T-helper 1 cell treated with Interleukin-12 subunit alpha and Interleukin-12 subunit beta and Interleukin-4 antibody, amounts not matched to agents 30 ng/mL and 1 ng/mL, for 36 hours (primary cell): Measurements from ENCODE around the gene LCN1. TPM values are rescaled to one million over a fixed set of nuclear protein-coding genes. Genes with fewer than 3 reads are reported as not detected.
"Not testable (repeated sequence)": the region's sequence is repeated elsewhere in the genome, so short reads cannot be mapped to it uniquely, and the experiment has no call there.

Source experiments
- intact Hi-C: fragments of 100-400 bp; cut with micrococcal nuclease; formaldehyde crosslinking; loops from one replicate; pipeline ENCODE4 v1.15.1; 2024
- total RNA-seq: library from RNA; stranded (reverse); gene quantifications from 2 replicates; pipeline ENCODE4 v1.2.3, GENCODE V29; 2022

LCN1 gene
- total RNA-seq, 1 donor from 2014 or later = not detected

DNA sequence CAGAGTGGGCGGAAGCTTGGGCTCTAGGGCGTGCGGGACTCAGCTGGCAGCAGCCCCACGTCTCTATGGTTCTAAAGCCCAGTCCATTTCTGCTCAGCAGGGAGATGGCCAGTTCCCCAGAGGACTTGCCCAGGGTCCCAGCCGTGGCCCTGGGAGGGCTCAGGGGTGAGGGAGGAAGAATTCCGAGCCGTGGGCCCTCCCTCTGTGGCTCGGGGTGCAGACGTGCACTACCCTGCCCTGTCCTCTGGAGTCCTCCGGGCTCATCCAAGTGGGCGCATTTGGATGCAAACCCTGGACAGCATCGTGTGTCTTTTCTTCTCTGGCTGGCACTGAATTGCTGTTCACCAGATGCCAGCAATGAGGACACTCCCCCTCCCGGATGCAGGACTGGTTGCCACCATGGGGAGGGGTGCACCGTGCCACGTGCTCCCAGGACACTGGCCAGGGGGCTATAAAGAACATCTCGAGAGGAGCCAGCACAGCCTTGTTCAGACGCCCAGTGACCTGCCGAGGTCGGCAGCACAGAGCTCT is 24.5 kb downstream of the LCN1 start, which contains the start of gene OBP2A:
Gene OBP2A, plus strand, starts transcription at position 481 of the 531 bp plus-strand sequence. CDS start 55 bp downstream, outside the sequence.
- intact Hi-C loops = not testable (repeated sequence)

DNA sequence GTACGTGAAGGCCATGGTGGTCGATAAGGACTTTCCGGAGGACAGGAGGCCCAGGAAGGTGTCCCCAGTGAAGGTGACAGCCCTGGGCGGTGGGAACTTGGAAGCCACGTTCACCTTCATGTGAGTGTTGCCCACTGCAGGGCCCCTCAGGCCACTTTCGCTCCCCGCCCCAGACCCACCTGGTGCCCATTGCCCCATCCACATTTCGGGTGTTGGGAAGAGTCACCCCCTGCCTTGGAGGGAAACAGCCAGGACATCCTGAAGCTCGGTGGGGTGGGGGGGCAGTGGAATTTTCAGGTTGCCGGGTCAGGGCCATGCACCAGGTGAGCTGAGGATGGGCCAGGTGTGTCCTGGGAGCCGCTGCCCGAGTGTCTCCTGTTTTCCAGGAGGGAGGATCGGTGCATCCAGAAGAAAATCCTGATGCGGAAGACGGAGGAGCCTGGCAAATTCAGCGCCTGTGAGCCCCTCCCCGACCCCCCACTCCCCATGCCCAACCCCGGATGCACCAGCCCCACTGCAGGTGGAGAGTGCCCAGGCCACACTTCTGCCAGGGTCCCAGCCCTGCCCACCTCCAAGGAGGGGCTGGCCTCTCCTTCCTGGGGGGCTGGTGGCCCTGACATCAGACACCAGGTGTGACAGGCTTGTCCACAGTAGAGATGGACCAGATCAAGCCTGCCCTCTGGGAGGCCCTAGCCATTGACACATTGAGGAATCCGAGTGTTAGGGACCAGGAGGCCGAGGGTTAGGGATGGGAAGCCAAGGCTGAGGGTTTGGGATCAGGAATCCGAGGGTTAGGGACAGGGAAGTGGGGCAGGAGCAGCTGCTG is 25.8 kb downstream of the LCN1 start:
- intact Hi-C loops = not testable (repeated sequence)

DNA sequence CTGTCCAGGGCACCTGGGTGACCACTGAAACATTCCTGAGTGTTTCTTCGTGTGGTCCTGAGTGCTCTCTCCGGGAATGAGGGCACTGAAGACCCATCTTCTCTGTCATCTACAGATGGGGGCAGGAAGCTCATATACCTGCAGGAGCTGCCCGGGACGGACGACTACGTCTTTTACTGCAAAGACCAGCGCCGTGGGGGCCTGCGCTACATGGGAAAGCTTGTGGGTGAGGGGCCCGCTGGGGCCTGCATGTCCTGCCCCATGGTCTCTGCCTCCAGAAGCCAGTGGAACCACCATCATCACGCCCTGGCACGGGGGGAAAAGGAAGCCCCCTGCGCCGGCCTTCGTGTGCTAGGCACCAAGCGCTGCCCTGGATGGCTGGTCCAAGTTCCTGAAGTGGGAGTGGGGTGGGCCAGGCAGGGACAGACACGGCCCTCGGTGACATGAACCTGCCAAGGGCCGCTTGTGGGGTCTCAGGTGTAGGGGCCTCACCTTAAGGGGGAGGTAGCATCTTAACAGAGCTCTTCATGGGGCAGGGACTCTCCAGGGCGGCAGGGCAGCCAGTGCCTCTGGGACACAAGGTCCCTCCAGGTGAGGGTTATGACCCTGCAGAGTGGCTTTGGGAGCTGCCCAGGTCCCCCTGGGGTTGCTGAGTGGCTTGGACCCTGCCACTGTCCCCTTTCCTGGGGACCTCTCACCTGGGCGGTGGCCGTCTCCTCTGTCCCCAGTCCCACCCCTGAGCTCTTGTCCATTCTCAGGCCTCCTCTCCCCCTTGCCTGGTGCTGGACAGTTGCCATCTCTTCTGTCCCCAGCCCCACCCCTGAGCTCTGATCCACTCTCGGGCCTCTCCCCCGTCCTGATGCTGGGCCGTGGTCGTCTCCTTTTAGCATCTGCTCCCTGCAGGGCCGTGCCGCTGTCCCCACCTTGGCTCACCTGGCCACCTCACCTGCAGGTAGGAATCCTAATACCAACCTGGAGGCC is 26.8 kb downstream of the LCN1 start:
- intact Hi-C loops = no loop called here

DNA sequence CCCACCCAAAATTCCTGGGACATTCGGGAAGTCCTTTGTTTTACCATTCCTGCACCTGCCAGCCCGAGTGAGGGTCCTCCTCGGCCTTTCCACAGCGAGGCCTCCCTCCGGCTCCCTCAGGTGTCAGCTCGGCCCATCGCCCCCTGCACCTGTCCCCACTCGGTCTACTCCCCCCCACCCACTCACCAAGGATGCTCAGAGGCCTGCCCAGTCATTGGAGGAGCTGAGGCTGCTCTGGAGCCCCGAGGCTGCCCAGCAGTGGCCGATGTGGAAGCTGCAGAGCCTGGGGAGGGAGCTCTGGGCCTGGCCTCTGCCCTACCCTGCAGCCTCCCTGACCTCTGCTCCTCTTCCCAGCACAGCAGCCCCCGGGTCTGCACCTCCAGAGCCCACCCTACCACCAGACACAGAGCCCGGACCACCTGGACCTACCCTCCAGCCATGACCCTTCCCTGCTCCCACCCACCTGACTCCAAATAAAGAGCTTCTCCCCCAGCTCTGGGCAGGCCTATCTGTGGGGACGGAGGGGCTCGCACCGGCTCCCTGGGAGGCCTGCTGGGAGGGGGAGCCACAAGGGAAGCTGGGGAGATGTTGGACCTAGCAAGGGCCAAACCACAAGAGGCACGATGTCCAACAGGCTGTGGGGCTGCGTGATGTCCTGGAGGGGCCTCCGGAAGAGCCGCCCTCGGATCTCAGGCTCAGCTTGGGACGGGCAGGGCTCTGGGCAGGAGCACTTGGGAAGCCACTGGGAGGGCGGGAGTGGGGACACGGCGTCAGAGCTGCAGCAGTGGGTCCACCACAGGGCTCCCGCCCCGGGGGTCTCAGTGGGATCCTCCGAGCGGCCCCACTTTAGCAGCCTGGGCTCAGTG is 28.5 kb downstream of the LCN1 start:
- intact Hi-C loops = not testable (repeated sequence)

DNA sequence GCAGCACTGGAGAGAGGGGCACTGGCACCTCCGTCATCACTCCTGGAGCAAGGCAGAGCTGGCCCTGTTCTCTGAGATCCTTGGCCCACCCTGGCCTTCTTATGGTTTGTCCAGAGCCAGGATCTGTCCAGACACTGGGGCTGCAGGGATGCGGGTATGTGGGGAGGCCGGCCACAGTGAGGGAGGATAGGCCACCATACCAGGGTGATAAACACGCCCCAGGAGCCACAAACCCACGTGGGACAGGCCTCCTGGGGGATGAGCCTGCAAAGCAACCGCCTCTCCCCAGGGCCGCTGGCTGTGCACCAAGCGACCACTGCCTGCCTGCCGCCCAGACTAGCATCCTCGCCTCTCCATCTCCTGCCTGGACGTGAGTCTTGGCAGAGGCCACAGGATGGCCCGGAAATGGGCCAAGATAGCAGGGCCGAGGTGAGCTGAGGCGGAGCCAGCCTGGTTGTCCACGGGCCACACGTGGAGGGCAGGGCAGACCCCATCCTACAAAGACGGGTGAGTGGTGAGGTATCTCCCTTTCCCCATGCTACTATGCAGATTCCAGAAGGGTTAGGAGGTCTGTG is 29.2 kb downstream of the LCN1 start:
- intact Hi-C loops = no loop called here

DNA sequence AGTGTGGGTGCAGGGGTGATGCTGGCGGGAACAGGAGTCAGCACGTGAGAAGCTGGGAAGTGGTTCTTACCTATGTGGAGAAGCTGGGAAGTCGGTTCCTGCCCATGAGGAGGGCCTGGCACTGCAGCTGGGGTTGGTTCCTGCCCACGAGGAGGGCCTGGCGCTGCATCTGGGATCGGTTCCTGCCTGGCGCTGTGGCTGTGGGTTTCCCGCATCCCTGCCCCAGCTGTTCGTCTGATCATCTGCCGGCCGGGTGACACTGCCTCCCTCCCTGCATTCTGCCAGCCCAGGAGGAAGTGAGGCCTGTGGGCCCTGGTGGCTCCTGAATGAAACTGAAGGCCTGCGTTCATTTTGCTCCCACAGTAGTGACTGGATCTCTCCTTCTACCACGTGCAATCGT is 29.8 kb downstream of the LCN1 start:
- intact Hi-C loops = no loop called here

DNA sequence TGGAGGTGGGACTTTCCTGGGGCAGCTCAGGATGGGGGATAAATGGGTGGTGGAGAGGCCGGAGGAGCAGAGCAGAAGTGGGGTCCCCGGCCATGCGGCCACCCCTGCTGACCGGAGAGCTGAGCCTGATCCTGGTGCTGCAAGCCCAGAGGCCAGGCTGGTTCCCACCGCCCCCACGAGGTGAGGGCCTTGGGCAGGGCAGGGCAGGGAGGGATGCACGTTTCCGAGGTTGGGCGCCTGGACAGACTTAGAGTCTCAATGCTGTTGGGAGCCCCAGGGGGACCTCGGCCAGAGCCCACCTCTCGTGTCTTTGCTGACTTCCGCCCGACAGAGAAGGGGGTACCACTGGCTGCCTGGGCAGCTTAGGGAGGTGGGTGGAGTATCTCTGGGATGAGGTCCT is 30.2 kb downstream of the LCN1 start:
- intact Hi-C loops = no loop called here

DNA sequence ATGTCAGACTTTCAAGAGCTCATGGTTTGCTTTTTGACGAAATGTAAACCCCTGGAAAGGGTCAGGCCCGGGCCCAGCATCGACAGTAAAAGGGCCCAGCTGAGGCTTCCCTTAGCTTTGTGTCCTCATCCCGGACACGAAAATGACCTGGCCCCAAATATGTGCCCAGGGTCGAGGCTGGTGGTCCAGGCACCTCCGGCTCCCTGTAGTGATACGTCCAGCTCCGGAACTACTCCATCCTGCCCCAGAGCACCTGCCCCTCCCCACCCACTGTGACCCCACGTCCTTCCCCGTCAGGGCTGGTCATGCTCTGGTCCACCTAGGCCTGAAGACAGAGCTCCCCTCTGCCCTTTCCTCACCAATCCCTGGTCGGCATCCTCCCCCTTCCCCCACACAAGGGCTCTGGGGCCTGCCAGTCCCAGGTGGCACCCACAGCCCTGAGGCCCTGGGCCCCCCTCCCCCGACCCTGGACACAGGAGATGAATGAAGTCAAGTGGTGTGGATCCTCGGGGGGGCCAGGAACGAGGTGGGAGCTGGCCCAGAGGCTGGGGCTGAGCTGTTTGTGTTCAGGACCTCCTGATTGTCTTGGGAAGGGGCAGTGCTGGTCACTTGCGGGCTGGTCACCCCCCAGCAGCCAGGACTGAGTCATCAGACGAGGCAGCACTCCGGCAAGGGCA is 30.9 kb downstream of the LCN1 start:
- intact Hi-C loops = no loop called here

DNA sequence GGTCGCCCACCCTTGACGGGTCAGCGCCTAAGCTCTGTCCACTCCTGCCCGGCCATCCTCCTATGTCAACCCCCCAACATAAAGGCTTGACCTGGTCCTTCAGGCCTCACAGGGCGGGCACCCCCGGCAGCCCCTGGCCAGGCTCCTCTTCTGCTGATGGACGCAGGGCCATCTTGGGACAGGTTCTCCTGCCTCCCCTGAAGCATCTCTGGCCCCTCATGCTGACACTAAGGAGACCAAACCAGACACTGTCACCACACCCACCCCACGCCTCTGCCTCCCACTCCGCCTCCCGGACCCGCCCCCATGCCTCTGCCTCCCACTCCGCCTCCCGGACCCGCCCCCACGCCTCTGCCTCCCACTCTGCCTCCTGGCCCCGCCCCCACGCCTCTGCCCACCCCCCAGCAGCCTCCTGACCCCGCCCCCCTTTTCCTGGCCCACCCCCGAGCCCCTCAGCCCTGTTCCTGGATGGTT is 31.5 kb downstream of the LCN1 start:
- intact Hi-C loops = no loop called here

DNA sequence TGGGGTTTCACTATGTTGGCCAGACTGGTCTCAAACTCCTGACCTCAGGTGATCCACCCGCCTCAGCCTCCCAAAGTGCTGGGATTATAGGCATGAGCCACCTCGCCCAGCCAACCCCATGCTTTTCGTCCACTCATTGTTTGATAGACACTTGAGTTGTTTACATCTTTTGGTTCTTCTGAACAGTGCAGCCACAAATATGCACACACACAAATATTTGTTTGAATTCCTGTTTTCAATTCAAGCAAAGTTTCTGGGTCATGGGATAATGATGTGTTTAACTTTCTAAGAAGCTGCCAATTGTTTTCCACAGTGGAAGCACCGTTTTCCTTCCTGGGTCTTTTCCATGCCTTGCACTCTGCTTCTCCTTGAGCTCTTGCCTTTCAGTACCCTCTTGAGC is 33.5 kb downstream of the LCN1 start:
- intact Hi-C loops = no loop called here

DNA sequence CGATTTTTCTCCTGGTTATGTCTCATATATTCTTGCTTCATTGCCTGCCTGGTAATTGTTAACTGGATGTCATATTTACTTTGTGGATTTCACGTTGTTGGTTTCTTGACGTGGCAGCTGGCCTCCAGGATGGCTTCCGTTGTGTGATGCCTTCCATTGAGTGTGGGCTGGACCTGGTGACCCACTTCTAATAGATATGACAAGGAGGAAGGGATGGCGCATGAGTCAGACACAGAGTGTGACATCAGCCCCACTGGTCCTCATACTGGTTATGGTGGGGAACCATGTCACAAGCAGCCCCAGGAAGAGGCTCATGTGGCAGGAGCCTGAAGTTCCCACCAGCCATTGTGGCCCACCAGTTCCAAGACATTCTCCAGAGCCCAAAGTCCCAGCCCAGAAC is 34.0 kb downstream of the LCN1 start:
- intact Hi-C loops = no loop called here

DNA sequence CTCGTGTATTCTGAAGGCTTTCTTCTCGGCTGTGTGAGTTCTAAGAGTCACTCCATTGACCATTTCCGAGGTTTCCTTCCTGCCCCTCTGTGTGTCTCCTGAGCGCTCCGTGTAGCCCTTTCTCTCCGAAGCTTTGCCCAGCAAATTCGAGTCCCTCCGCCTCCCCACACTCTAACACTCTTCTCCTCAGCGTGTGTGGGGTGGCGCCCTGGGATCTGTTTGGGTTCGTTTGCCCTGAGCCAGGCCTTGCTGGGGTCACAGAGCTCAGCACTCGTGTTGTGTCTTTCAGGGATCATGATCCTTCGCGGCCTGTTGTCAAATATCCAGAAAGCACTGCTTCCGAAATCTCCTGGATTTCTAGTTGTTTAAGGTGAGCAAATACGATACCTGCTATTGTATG is 34.7 kb downstream of the LCN1 start:
- intact Hi-C loops = no loop called here

DNA sequence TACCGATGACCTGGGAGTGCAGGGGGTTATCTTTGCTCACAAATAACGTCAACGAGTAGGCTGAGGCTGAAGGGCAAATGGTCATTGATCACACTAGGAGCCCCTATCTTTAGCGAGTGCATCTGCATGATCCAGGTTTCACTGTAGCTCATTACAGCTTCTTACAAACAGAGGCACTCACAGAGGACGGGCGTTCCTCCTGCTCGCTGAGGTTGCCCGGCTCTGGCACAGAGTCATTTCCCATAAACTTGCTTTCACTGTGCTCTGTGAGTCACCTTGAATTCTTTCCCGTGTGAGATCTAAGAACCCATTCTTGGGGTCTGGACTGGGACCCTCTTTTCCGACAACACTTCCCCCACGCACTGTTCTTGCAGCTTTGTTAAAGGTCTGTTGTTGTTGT is 38.4 kb downstream of the LCN1 start:
- intact Hi-C loops = no loop called here

DNA sequence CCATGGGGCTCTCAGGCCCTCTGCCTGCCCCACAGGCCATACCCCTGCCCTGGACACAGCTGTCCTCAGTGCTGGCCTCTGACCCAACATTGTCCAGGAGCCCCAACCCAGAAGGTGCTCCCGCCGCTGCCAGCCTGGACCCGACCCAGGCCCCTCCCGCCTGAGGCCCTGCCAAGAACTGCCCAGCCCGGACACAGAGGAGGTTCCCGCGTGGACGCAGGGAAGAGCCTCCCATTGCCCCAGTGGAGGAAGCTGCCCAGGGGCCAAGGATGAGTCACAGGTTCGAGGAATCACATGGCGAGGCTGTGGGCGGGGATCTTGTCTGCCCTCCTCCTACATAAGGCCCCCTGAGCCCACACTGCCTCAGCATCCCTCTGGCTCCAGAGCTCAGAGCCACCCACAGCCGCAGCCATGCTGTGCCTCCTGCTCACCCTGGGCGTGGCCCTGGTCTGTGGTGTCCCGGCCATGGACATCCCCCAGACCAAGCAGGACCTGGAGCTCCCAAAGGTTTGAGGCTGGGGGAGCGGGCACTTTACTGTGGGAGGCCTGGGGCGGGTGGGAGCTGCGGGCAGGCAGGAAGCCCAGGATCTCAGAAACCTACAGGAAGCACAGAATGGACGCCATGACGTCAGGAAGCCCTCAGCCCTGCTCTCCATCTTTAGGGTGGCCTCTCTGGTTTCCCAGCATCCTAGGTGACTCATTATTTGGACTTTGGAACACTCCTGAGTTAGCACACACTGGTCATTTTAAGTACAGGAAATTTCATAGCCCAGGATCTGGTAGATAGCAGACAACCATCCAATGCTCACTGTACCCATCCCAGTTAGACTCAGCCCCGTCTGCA is 40.4 kb downstream of the LCN1 start, which contains the start of gene PAEP:
Gene PAEP, plus strand, starts transcription at position 366 of the 844 bp plus-strand sequence.
- intact Hi-C loops = no loop called here

DNA sequence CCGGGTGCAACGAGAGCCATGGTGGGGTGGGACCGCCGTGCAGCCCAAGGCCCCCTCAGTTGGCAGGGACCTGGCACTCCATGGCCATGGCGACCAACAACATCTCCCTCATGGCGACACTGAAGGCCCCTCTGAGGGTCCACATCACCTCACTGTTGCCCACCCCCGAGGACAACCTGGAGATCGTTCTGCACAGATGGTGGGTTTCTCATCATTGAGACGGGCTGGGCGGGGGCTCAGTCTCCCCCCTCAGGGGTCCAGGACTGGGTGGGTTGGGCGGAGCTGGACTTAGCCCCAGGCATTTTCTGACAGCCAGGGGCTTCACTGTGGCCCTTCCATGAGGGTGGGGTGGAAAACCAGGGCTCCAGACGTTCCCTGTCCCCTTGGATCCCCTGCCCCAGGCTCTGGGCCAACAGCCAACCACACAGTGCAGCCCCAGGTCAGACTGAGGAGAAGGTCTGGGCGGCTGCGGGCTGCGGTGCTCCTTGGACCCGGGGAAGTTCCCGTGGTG is 41.0 kb downstream of the LCN1 start:
- intact Hi-C loops = no loop called here

DNA sequence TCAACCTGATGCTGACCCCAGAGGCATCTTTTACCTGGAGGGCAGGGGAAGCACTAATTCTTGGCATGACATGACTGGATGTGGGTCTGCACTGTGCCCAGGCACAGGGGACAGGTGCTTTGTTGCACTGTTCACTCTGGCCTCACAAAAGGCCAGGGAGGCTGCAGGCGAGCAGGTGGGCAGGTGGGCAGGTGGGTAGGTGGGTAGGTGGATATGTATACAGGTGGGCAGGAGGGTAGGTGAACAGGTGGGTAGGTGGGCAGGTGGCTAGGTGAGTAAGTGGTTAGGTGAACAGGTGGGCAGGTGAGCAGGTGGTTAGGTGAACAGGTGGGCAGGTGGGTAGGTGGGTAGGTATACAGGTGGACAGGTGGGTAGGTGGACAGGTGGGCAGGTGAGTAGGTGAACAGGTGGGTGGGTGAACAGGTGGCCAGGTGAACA is 41.8 kb downstream of the LCN1 start:
- intact Hi-C loops = no loop called here

DNA sequence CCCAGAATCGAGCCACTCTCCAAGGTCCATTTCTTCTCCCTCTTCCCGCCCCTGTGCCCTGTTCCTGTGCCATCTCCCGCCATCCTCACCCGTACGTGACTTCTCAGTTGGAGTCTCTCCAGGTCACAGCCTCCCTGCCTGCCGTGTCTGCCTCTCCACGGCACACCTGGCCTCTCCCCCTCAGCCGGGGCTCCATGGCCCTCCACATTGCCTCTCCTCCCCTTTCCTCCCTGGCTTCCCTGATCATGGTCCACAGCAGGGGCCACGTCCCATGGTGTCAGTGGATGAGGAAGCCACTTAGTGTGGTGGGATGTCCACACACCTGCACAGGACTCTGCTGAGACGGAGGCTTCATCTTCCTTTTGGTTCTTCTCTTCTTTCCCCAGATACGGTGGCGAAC is 42.6 kb downstream of the LCN1 start:
- intact Hi-C loops = no loop called here

DNA sequence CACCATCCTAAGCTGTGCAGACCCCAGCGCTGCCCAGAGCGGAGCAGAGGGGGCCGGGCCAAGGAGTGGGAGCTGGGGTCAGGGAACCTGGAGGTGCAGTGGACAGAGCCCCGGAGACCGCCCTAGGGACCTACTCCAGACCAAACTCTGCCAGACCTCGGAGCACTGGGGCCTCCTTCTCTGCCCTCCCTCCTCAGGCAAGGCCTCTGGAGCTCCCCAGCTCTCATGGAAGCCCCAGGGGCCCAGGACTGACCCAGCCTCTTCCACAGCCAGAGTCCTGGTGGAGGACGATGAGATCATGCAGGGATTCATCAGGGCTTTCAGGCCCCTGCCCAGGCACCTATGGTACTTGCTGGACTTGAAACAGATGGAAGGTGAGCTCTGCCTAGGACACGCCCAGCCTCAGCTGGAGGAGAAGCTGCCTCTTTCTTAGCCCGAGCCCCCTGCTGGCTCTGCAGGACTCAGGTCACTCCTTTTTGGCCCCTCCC is 43.9 kb downstream of the LCN1 start:
- intact Hi-C loops = no loop called here
